ENCODE results near the gene ASPSCR1. TPM values are rescaled to one million over a fixed set of nuclear protein-coding genes. Genes with fewer than 3 reads are reported as not detected.

ASPSCR1 gene
- total and polyA plus RNA-seq, 10 of the 15 experiments (the other 5 are each of a cell fraction or from before 2014, with no cell fraction given) = 1.5 to 48.4 (median 25.4) TPM

- in situ Hi-C loops (cut with MboI) = no loop called here
Observed at GRCh38 chr17:82028246-82028645, 50.8 kb downstream of the ASPSCR1 start.

More at GRCh38 chr17:82028246-82028645, 50.8 kb downstream of the ASPSCR1 start:
- intact Hi-C loops (cut with micrococcal nuclease; ENCODE audit: unreplicated experiment) = no loop called here
- BruUV-seq (replicated peaks) = no TSS peak
- no peak for FAIRE-seq
- ChIA-PET SMC1A (ENCODE audit: uncharacterized antibody, unreplicated experiment) (no interaction called here), RAD21 (ENCODE audit: unreplicated experiment) (interaction anchor here (0.8 to 1.2 kb wide), 2 partner anchors 69 to 126 kb away, joined by 3 to 4 read pairs; no protein-coding TSS in a partner anchor), CTCF (interaction anchor here (0.8 to 1.8 kb wide), 3 partner anchors 8 to 69 kb away, joined by 3 to 7 read pairs (median 4); partner anchors contain the start of gene DCXR), POLR2A (no interaction called here)
- ATAC-seq = no peak
- Histone ChIP-seq H3K9ac (ENCODE audit: control insufficient read depth, insufficient read depth, low read length) (no peak overlapping the region), H3K36me3 (ENCODE audit: control insufficient read depth in 2 of 2, insufficient read depth in 2 of 2, low read length in 1 of 2) (no peaks in the 10 kb centered on the region; a peak in 1 of 4 replicates), H3K27ac (ENCODE audit: control insufficient read depth, insufficient read depth) (no peak overlapping the region), H2AFZ (ENCODE audit: control insufficient read depth, low read depth, low read length) (no peak overlapping the region), H3K9me3 (replicated peaks; ENCODE audit: control insufficient read depth, insufficient read depth, low read length) (no peaks in the 10 kb centered on the region), H3K27me3 (replicated peaks in 1 of 2; ENCODE audit: control insufficient read depth in 2 of 2, insufficient read depth in 2 of 2, low read length in 1 of 2) (no peaks in the 10 kb centered on the region), H3K4me3 (no peak overlapping the region), H4K20me1 (ENCODE audit: control insufficient read depth, insufficient read depth) (no peaks in the 10 kb centered on the region), H3K4me1 (ENCODE audit: control insufficient read depth, insufficient read depth, low read length) (peaks cover 8% of the 10 kb centered on the region), H3K4me2 (ENCODE audit: control insufficient read depth, insufficient read depth) (no peak overlapping the region), H3K79me2 (ENCODE audit: control insufficient read depth, insufficient read depth, low read length) (peaks cover 5% of the 10 kb centered on the region)
- TF ChIP-seq ZNF24 (IDR thresholded peaks at IDR 0.05) = no peak
- TF ChIP-seq HDAC2 (IDR thresholded peaks at IDR 0.05) = no peak
- TF ChIP-seq CREM (IDR thresholded peaks at IDR 0.05; ENCODE audit: low read depth) = no peak
- TF ChIP-seq MEF2B (IDR thresholded peaks at IDR 0.05; ENCODE audit: partially characterized antibody, poor library complexity, severe bottlenecking) = no peak
- no peak for TF ChIP-seq KDM1A (IDR thresholded peaks at IDR 0.05; ENCODE audit: borderline replicate concordance)
- no peak for TF ChIP-seq SMAD5 (IDR thresholded peaks at IDR 0.05; ENCODE audit: low read depth)
- TF ChIP-seq NFYA (IDR thresholded peaks at IDR 0.05; ENCODE audit: borderline replicate concordance, low read depth, low read length) = no peak
- TF ChIP-seq ETV6 (conservative IDR thresholded peaks at IDR 0.05 in 1 of 2, IDR thresholded peaks at IDR 0.05 in 1 of 2; ENCODE audit: borderline replicate concordance in 1 of 2, low read depth in 1 of 2) = no peak
- TF ChIP-seq STAT1 (conservative IDR thresholded peaks at IDR 0.05) = no peak
- no peak for TF ChIP-seq ZNF687 (IDR thresholded peaks at IDR 0.05)
- WGBS (ENCODE audit: insufficient coverage, insufficient replicate concordance, low lambda C conversion rate, missing lambda C conversion rate) = 98% methylated on average over 10 of the region's 13 CpGs
- DNase-seq (ENCODE audit: low read depth, low spot score) = no peak
